GM21360 (cell line): ENCODE results near the gene HACD2.
"Not testable (repeated sequence)": the region's sequence is repeated elsewhere in the genome, so short reads cannot be mapped to it uniquely, and the experiment has no call there.

ENCODE experiments used
- ATAC-seq: cut with Tn5 transposase; IDR thresholded peaks from one replicate; pipeline ENCODE4 v1.9.1; 2021; ENCODE audit warnings: mild to moderate bottlenecking, moderate library complexity; ENCODE audit not compliant: unreplicated experiment

HACD2 gene

DNA sequence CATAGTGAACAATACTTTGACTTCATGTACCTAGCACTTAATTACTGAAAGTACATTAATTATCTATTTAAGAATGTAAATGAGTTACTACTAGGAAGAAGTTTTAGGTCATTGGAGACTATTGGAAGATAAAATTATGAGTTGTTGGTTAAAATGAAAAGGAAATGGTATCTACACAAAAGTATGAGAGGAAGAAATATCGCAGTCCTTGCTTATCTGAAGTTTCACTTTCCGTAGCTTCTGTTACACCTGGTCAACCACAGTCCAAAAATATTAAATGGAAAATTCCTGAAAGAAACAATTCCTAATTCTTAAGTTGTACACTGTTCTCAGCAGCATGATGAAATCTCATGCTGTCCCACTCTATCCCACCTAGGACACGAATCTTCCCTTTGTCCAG, 57.8 kb downstream of the HACD2 start:
- ATAC-seq: no peak

DNA sequence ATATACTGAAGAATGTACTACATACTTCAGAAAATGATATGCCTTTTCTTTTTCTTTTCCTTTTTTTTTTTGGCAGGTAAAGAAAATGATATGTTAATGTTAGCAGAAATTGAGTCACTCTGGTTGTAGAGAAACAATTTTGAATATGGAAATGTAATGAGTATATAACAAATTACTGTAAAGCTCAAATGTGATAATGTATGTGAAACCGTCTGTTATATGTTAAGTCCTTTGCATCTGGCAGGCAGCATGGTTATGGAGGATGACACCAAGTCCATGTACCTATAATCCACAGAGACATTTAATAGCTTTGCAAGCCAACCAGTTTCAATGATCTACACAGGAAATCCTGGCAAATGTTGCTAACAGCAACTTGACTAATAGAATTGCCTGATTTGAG, 58.4 kb downstream of the HACD2 start:
- no peak for ATAC-seq

DNA sequence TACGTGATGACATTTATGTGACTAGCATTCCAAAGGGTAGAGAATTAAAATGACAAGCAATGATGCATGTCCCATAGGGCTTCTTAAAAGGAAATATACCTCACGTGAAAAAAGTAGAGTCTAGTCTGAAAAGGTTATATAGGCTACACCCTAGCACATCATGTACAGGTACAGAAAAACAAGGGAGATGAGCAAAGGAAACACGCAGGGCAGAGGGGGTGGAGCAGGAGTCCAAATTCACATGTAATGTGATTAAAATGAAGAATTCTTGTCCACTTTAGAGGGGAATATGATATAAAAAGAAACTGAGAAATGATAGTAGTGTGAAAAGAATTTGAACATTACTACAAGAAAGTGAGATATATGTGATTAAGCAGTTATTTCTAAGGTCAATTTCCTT, 59.4 kb downstream of the HACD2 start:
- no peak for ATAC-seq

DNA sequence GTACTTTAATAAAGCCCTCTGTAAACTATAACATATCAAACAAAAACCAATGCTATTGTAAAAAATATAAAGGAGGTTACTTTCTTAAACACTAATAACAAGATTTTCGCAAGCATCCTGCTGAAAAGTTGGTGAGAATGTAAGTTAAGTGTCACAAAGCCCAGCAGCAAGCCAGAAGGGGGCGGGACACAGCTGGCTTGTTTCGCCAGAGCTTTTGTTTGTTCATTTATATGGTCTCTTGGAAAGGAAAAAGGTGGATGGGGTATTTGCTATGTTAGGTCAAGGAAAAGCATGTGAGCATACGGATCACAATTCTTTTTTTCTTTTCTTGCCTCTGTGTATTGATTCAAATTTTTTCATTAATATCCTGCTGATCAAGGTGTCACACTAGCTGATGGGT, 59.9 kb downstream of the HACD2 start:
- ATAC-seq: no peak

DNA sequence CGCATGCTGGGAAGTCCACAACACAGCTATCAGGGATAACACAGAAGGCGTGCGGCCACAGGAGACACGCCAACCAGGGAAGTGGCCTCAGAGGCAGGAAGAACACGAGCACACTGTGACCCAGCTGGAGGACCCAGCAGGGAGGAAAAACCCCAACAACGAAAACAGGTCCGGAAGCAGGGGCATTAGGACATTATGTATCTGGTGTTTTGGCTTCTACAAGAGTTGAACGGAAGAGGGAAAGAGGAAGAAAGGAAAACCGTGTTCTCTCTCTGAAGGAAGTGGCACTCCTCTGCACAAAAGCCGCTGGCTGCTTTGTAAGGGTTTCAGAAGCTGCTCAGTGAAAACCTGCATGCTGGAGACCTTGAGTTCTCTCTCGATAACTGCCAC, 61.8 kb downstream of the HACD2 start:
- ATAC-seq: no peak

DNA sequence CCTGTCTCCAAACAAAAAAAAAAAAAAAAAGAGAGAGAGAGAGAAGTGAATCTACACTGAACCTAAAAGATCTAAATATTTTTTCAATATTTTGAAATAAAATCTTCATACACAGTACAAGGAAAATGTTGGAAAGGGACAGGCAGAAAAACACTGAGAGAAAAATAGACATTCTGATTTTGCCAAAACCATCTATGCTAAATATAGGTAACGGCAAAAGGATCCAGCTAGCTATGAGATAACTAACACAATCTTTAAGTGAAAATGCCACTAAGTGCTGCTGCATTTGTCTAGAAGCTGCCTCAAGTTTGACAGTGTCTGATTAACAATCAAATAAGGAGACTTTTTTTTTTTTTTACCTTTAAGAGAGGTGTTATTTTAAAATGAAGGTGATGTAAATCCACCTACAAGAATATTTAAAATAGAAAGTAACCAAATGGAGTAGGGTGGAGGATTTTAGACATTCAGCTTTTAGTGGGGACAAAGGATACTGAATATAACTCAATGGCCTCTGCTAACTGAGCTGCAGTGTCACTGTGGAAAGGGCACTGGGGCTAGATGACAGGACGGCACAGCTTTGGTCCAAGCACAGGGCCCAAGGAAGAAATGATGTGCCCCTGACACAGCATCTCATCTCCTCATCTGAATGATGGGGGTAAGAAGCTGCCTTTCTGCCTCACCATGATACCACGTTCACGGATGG, 62.4 kb downstream of the HACD2 start:
- ATAC-seq: no peak

DNA sequence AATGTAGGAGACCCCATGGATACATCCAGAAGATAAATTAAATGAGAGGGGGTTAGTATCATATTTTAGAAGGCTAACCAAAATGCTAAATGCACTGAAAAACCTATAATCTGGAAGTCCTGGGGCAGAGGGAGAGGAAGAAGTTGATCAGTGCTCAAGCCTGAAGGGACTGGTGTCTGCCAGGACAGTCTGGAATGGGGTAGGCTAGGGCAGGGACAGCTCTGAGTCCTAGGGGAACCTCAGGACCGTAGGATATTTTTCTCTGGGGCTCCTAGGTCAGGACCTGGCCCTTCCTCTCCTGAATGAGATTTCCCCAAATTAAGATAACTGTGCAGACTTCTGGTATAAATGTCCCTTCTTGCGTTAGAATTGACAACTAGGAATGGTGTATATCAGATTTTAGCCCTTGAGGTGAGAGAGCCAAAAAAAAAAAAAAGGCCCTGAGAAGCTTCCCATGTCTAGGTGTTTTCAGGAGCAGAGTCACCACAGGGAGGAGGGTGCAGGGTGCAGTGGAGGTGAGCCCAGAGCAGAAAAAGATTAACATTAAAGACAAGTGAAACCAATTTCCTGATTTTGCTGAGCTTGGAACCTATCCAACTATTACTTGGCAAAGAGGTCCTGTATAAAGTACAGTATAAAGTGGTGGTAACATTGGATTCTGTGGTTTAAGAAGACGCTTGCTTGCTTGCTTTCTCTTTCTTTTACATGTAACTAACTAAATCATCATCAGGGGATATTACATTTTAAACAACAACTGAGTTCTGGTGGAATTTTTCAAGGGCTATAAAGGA, 63.5 kb downstream of the HACD2 start:
- ATAC-seq: no peak

DNA sequence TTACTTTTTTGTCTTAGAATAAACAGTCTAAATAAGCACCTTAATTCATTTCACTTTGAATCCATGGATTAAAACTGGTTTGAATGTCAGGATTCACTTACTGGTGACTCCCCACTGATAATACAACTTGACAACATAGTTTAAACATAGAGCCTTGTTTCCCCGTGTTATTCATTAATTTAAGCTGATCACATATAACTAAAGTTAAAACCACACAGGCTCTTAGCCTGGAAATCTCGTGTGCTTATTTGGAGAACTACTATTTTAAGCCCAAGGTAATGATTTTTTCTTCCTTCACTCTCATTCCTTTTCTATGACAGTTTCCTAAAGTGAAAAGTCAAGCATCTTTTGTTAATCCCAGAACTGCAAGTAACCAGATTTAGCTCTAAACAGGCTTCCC, 64.2 kb downstream of the HACD2 start:
- ATAC-seq: no peak

DNA sequence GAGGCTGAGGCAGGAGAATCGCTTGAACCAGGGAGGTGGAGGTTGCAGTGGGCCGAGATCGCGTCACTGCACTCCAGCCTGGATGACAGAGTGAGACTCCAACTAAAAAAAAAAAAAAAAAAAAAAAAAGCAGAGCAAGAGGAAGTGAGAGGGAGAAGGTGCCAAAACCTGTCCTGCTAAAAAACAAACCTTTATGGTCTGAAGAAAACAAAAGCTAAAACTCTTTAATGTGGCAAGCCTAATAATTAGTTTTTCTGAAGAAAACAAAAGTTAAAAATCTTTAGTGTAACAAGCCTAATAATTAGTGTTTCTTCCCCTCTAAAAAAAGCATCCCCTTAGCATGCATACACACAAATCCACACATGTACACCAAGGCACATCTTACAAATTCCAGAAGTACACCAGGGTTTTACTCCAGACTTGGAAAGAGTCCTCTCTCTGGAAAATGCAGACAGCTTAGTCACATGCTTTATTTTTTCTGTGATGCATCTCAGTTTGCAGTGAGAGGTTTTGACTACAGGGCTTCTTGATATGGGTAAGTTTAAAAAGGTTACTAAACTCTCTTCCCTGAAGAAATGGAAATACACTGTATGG, 65.9 kb downstream of the HACD2 start:
- ATAC-seq: no peak

DNA sequence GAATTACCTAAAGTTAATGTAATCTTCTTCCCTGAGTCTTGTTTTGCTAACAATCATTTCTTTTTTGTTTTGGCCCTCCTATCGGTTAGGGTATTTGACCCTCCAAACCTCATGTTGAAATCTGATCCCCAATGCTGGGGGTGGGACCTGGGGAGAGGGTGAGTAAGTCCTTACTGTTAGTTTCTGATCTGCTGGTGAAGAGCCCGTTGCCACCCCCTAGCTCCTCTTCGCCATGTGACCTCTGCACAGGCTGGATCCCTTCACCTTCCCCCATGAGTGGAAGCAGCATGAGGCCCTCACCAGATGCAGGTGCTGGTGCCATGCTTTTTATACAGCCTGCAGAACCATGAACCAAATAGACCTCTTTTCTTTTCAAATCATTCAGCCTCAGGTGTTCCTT, 73.1 kb downstream of the HACD2 start:
- no peak for ATAC-seq

DNA sequence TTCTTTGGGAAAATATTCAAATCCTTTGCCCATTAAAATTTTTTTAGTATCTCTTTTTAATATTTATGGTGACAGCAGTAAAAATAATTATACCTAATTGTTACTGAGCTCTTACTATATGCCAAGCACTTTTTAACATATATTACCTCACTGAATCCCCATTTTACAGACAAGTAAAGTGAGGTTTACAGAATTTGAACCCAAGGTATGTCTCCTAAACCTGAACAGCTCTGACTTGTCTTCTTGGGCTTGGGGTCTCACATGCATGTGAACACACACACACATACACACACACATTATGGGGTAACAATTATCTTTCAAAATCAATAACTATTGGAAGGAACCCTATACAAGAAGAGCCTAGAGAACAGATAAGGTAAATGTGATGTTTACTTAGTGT, 73.8 kb downstream of the HACD2 start:
- no peak for ATAC-seq

DNA sequence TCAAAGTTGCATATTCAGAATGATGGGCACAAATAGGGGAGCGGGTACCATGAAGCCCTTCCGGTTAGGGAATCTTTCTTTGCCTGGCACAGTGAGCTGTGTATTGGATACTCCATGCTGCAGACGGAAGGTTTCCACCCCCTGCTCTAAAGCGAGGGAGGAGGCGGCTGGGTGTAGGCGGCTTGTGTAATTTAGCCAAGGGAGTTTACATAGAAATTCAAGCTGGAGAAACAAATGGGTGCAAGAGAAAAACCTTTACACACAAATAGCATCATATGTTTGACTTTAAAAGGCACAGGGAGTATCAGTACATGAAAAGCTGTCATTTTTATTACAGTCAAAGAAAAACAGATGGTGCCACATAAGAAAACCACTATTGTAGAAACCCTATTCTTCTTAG, 76.7 kb downstream of the HACD2 start:
- no peak for ATAC-seq

DNA sequence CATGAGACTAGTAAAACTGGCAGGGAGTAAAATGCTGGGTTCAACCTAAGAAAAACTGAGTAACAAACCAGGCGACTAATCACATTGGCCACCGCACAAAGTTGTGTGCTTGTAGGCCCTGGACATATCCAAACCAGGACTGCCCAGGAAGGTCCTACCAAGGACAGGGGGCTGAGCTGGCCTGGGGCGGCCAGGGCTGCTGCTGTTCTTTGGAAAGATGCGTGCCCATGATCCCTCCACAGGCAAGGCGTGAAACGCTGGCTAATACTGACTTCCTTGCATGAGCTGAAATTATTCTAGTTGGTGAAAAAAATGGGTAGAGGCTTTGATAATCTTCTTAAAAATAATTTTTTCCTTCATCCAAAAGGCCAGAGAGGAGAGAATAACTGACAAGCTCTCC, 79.0 kb downstream of the HACD2 start:
- no peak for ATAC-seq

DNA sequence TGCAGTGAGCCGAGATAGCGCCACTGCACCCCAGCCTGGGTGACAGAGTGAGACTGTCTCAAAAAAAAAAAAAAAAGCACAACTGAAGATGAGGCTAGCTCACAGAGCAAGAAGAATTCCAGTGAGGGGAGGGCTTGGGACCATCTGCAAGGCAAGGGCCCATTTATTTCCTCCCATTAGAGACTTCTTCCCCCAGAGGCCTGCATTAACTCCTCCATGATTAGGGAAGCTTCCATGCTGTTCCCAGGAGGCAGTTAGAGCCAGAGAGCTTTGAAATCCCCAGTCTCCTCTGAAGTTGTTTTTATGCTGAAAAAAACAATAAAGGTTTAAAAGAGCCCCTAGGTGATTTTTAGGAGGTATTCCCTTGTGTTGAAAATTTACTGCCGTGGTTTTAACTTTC, 81.7 kb downstream of the HACD2 start:
- ATAC-seq: no peak

DNA sequence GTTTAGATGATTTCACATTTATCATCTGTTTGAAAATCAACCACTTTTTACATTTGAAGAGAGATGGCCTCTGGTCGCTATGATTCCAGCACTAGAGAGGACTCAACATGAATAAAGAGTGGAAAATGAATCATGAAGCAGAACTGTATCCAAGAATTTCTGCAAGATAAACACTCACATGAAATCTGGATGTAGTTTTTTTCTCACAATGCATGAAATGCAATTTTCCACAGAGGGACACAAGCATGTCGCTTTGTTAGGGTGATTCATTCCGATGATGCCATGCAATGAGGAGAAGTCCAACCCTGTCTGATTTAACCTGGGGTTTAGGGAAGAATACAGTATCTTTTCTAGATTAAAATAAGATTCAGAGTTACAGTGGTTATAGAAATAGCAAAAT, 85.5 kb downstream of the HACD2 start:
- no peak for ATAC-seq

DNA sequence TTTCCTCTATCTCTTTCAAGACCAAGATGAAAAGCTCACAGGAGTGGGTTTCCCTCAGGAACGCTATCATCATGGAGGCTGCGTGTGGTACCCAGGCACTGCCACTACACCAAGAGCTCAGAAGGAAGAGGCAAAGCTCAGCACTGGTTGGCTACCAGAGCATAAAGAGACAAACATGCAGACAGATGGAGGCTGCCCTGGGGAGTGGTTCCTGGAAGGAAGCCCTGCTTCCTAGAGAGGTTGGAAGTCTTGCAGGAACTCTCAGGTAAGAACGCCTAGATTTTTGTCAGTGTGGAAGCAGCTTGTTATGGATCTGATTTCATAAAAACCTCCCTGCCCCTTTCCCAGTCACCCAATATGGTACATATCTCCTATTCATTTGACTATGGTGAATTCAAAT, 86.1 kb downstream of the HACD2 start:
- ATAC-seq: no peak

DNA sequence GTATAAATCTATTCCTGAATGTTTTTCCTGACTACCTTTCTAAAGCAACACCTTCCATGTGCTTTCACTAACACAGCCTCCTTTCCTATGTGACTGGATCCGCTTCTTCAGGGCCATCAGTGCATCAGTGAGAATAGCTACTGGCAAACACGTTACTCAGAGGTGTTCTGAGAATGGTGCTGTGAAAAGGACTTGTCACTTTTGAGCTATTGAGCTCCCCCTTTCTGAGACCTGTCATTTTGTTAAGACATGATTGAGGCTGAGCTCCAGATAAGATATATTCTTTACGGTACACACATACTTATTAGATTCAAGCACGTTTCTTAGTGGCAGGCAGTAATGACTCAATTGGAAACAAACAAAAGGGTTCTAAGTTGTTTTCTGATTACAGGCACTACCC, 90.9 kb downstream of the HACD2 start:
- no peak for ATAC-seq

DNA sequence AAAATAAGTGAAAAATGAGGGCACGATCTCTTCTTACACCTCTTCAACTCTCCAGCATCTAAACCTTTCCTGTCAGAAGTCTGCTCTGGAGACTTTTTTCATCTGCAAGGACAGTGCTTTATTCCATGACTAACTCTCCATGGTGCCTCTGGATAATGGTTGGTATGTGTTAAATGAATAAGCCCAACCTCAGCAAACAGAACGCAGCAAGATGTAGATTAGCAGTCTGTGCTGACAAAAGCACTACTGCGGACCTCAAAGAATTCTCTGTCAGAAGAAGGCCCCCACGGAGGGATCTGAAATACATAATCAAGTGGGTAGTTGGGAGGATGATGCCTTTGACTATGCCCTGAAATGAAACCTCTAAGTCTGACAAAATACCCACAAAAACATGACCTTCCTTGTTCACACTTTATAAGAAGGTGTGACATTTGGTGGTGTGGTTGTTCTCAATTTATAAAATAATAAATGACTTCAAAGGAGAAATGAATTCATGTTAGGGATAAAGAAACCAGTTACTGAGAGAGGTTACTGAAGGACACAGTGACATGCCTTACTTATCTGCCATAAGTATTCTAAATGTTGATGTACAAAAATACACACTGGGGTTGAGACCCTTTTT, 92.8 kb downstream of the HACD2 start:
- no peak for ATAC-seq

DNA sequence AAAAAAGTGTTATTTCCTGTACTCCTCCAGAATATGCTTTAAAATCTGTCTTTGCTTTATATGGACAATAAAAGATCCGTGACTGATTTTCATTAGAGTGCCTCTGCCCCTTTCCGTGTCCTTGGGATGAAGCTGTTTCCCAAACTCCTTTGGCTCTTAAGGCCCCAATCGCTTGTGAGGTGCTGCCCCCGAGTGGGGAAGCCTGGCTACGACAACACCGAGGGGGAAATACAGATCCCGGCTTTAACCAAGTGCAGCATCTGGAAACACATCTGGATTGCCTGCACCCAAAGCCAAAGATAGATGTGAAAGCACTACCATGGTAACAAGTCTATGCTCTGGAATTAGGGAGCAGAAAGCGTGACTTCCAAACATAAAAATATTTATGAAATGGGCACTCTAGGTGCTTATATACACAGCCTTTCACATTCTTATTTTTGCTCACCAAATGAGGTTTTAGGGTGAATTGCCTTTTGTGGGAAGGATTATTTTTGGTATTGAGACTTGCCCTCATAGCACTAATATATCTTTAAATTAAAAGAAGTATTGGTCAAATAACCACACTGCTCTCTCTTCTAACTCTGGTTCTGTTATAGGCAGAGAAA, 95.4 kb downstream of the HACD2 start:
- no peak for ATAC-seq

DNA sequence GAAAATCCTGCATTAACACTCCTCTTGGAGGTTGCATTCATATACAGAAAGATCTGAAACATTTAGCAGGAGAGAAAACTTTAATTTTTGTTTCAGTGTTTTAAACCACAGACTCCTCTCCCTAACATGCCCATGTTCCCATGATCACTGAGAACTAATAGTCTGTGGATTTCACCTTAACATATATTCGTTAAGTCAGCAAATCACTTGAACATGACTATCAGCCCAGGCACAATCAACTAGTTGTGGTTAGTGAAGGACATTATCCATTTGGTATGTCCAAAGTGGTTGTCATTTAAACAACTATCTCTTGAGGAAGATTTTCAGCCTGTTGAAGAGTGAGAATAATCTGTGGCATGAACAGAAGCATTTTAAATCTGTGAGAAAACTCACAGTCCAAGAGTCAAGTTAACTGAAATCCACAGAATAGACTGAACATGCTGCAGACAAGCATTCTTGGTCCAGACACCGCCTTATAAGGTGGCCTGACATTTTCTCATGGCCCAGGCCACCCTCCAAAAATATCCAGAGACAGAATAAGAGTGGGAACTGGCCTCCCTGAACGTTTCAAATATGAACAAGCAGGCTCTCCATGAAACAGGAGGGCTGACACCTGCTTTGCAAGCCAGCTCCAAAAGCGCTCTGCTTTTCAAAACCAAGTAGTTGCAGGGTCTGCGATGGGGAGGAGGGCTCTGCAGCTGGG, 96.1 kb downstream of the HACD2 start:
- no peak for ATAC-seq

DNA sequence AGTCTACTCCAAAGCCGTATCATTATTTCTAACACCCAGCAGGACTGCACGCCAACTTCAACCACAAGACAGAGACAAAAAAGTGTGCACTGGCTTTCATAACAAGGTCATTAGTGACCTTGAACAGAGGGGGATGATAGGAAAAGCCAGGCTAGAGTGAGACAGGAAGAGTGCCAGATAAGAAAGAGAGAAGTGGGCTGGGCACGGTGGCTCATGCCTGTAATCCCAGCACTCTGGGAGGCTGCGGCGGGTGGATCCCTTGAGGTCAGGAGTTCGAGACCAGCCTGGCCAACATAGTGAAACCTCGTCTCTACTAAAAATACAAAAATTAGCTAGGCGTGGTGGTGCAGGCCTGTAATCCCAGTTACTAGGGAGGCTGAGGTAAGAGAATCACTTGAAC, 97.8 kb downstream of the HACD2 start:
- not testable (repeated sequence) for ATAC-seq
